CD14-positive monocyte (primary cell): ENCODE results near the gene PRDX5. TPM values are rescaled to one million over a fixed set of nuclear protein-coding genes. Genes with fewer than 3 reads are reported as not detected.
A peak's percentile ranks its signal among the peaks of the same experiment; 100 is the strongest.

Source experiments
- DNase-seq, 3 donors: peaks; one replicate each; pipeline ENCODE4 v3.0.0-alpha.2; 2011 to 2022
- H2AFZ ChIP-seq: 2 replicates; pipeline ENCODE4 v1.6.0; 2012; ENCODE audit warnings: mild to moderate bottlenecking, low read depth, low read length, inconsistent platforms; ENCODE audit not compliant: insufficient read depth, poor library complexity, severe bottlenecking
- H3K27ac ChIP-seq, 2 donors: 1 replicate in 1 of 2; 2 replicates in 1 of 2; pipeline ENCODE4 v1.5.1; 2012 to 2013; ENCODE audit warnings: low read length in 2 of 2, control low read depth in 1 of 2, inconsistent platforms in 1 of 2, low read depth in 1 of 2, mild to moderate bottlenecking in 1 of 2
- H3K27me3 ChIP-seq, 2 donors: one replicate each; pipeline versions ENCODE4 v1.6.0 to v1.6.1; 2011 to 2013; ENCODE audit warnings: low read length in 2 of 2; ENCODE audit not compliant: control insufficient read depth in 2 of 2, insufficient read depth in 2 of 2
- H3K36me3 ChIP-seq, 2 donors: replicated peaks in 1 of 2; 1 replicate in 1 of 2; 2 replicates in 1 of 2; pipeline versions ENCODE4 v1.5.1 to v1.6.1; 2012 to 2013; ENCODE audit warnings: low read length in 2 of 2, control low read depth in 1 of 2, inconsistent platforms in 1 of 2, mild to moderate bottlenecking in 1 of 2; ENCODE audit not compliant: insufficient read depth in 2 of 2, control insufficient read depth in 1 of 2
- H3K4me1 ChIP-seq, 2 donors: 1 replicate in 1 of 2; 2 replicates in 1 of 2; pipeline versions ENCODE4 v1.5.1 to v1.6.1; 2012 to 2013; ENCODE audit warnings: low read length in 2 of 2, control low read depth in 1 of 2, inconsistent platforms in 1 of 2, mild to moderate bottlenecking in 1 of 2, moderate library complexity in 1 of 2; ENCODE audit not compliant: insufficient read depth in 2 of 2, control insufficient read depth in 1 of 2
- H3K4me2 ChIP-seq: replicated peaks from 2 replicates; pipeline ENCODE3; 2012; ENCODE audit warnings: low read length, moderate library complexity, mild to moderate bottlenecking; ENCODE audit not compliant: poor library complexity, severe bottlenecking; ENCODE audit errors: extremely low read depth
- H3K4me3 ChIP-seq, 3 experiments: fragments of 200-600 bp in 1 of 3; sonication (generic) in 1 of 3; replicated peaks in 1 of 3; 1 replicate in 2 of 3; 2 replicates in 1 of 3; pipeline ENCODE4 v1.5.1; 2011 to 2013; ENCODE audit warnings: low read length in 3 of 3, mild to moderate bottlenecking in 3 of 3, control low read depth in 2 of 3, low read depth in 2 of 3, inconsistent platforms in 1 of 3, moderate library complexity in 1 of 3
- H3K79me2 ChIP-seq: 2 replicates; pipeline ENCODE4 v1.6.0; 2012; ENCODE audit warnings: mild to moderate bottlenecking, control low read depth, inconsistent platforms, low read length, moderate library complexity; ENCODE audit not compliant: insufficient read depth
- H3K9ac ChIP-seq: 2 replicates; pipeline ENCODE4 v1.6.0; 2017; ENCODE audit warnings: low read length, mild to moderate bottlenecking; ENCODE audit not compliant: insufficient read depth, poor library complexity, severe bottlenecking
- H3K9me3 ChIP-seq, 2 donors: replicated peaks in 1 of 2; 1 replicate in 1 of 2; 2 replicates in 1 of 2; pipeline versions ENCODE4 v1.5.1 to v1.6.1; 2012 to 2013; ENCODE audit warnings: low read length in 2 of 2, control low read depth in 1 of 2; ENCODE audit not compliant: control insufficient read depth in 1 of 2, insufficient read depth in 1 of 2
- H4K20me1 ChIP-seq: 2 replicates; pipeline ENCODE4 v1.6.0; 2012; ENCODE audit warnings: mild to moderate bottlenecking, low read length, control low read depth, moderate library complexity; ENCODE audit not compliant: insufficient read depth
- H3K27ac Mint-ChIP-seq, 7 donors: one replicate each; pipeline ENCODE4 v1.8.0; 2020; ENCODE audit warnings: mild to moderate bottlenecking in 7 of 7, mixed read lengths in 7 of 7, moderate library complexity in 6 of 7, inconsistent platforms in 2 of 7
- H3K27me3 Mint-ChIP-seq, 3 donors: one replicate each; pipeline ENCODE4 v1.8.0; 2021 to 2022; ENCODE audit warnings: low read depth in 3 of 3, mild to moderate bottlenecking in 3 of 3, mixed read lengths in 3 of 3, moderate library complexity in 3 of 3, inconsistent platforms in 1 of 3
- H3K36me3 Mint-ChIP-seq, 2 donors: one replicate each; pipeline ENCODE4 v1.8.0; 2020; ENCODE audit warnings: mixed read lengths in 2 of 2, inconsistent platforms in 1 of 2, mild to moderate bottlenecking in 1 of 2
- H3K4me1 Mint-ChIP-seq: one replicate; pipeline ENCODE4 v1.8.0; 2020; ENCODE audit warnings: mild to moderate bottlenecking, mixed read lengths
- H3K4me3 Mint-ChIP-seq, 2 donors: one replicate each; pipeline ENCODE4 v1.8.0; 2020; ENCODE audit warnings: mild to moderate bottlenecking in 2 of 2, mixed read lengths in 2 of 2, moderate library complexity in 1 of 2
- H3K9me3 Mint-ChIP-seq, 7 donors: one replicate each; pipeline ENCODE4 v1.8.0; 2020 to 2022; ENCODE audit warnings: mixed read lengths in 7 of 7, mild to moderate bottlenecking in 6 of 7, moderate library complexity in 6 of 7, inconsistent platforms in 2 of 7
- WGBS: methylation state at CpG from one replicate; pipeline ENCODE4 v1.1.5; 2013; ENCODE audit warnings: missing lambda C conversion rate; ENCODE audit not compliant: insufficient coverage; 5-methylcytosine and 5-hydroxymethylcytosine counted together
- intact Hi-C, 2 donors: fragments of 100-400 bp; cut with micrococcal nuclease; formaldehyde crosslinking; loops; one replicate each; pipeline versions ENCODE4 v1.15.0 to v1.15.1; 2023
- polyA plus RNA-seq, 3 donors: library from polyadenylated mRNA; depleted of rRNA in 1 of 3; unstranded in 2 of 3; stranded (reverse) in 1 of 3; fragments of 300-500 nt in 2 of 3; fragments of >200 nt in 1 of 3; fragmentation: Illumina TruSeq in 2 of 3; gene quantifications; 1 replicate in 2 of 3; 2 replicates in 1 of 3; pipeline ENCODE4 v1.2.3, GENCODE V29; 2012 to 2021
- TF ChIP-seq, protein P1 (sequence below): fragments of 200-600 bp; IDR thresholded peaks from one replicate; pipeline ENCODE4 v1.8.0; 2022; ENCODE audit warnings: antibody characterized with exemption, mild to moderate bottlenecking

Gene PRDX5
- polyA plus RNA-seq, 3 donors = 136 to 318 (median 286) TPM

DNA sequence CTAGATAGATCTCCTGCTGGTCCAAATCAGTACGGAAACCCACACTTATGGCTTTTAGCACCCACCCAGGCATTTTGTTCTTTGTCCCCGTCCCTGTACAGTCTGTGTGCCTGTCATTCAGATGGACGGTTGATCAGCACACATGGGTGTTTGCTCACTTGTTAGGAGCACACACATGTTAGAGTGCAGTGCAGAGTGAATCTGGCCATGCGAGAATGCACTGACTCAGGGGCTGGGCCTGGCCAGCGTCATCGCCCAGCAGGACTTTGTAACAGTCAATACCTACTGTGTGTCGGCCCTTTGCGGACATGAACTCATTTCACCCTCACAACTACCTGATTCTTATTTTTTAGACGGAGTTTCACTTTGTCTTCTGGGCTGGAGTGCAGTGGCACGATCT is 44.4 kb downstream of the PRDX5 start:
- TF ChIP-seq, protein P1, sequence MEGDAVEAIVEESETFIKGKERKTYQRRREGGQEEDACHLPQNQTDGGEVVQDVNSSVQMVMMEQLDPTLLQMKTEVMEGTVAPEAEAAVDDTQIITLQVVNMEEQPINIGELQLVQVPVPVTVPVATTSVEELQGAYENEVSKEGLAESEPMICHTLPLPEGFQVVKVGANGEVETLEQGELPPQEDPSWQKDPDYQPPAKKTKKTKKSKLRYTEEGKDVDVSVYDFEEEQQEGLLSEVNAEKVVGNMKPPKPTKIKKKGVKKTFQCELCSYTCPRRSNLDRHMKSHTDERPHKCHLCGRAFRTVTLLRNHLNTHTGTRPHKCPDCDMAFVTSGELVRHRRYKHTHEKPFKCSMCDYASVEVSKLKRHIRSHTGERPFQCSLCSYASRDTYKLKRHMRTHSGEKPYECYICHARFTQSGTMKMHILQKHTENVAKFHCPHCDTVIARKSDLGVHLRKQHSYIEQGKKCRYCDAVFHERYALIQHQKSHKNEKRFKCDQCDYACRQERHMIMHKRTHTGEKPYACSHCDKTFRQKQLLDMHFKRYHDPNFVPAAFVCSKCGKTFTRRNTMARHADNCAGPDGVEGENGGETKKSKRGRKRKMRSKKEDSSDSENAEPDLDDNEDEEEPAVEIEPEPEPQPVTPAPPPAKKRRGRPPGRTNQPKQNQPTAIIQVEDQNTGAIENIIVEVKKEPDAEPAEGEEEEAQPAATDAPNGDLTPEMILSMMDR = no peak
- H3K4me1 ChIP-seq = peaks cover 32 to 43% of the 10 kb centered on the region in 2 donors
- H3K79me2 ChIP-seq = peaks cover 70% of the 10 kb centered on the region
- Mint-ChIP-seq H3K4me3 (no peak overlapping the region), H3K27me3 (no peaks in the 10 kb centered on the region), H3K4me1 (peaks cover 39% of the 10 kb centered on the region), H3K27ac (peak overlapping the region in 2 of 7 donors; percentile 17 to 33), H3K36me3 (peaks cover 57 to 71% of the 10 kb centered on the region in 2 donors), H3K9me3 (no peaks in the 10 kb centered on the region)
- H3K4me2 ChIP-seq = no peak overlapping the region
- peaks cover 60 to 67% of the 10 kb centered on the region in 2 donors for H3K36me3 ChIP-seq
- intact Hi-C loops = no loop called here
- H3K27ac ChIP-seq = peak overlapping the region in 1 of 2 donors; percentile 80
- H3K9ac ChIP-seq = no peak overlapping the region
- no peaks in the 10 kb centered on the region for H3K27me3 ChIP-seq
- 100% methylated on average over 7 of the region's 10 CpGs for WGBS
- H3K4me3 ChIP-seq = no peak overlapping the region
- peaks cover 73% of the 10 kb centered on the region for H4K20me1 ChIP-seq
- no peak for DNase-seq
- no peak overlapping the region for H2AFZ ChIP-seq
- no peaks in the 10 kb centered on the region for H3K9me3 ChIP-seq

DNA sequence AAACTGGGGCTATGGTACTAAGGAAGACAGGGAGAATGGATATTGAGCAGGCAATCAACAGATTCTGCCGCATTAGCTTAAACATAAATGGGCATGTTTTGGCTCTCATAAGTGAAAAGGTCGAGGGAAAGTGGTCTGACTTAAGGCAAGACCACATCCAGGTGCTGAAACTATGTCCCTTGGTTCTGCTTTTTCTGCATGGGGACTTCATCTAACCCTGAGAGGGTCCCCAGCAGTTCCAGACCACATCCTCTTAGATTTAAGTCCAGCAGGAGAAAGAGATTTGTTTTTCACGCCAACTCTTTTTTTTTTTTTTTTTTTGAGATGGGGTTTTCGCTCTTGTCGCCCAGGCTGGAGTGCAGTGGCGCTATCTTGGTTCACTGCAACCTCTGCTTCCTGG is 46.5 kb downstream of the PRDX5 start:
- Mint-ChIP-seq H3K27ac (no peak overlapping the region), H3K27me3 (peaks cover 0 to 1% (median 0%) of the 10 kb centered on the region in 3 donors), H3K36me3 (peaks cover 70 to 87% of the 10 kb centered on the region in 2 donors), H3K4me1 (peaks cover 26% of the 10 kb centered on the region), H3K4me3 (no peak overlapping the region), H3K9me3 (peaks cover 0 to 2% (median 0%) of the 10 kb centered on the region in 7 donors)
- Histone ChIP-seq H3K36me3 (peaks cover 78 to 86% of the 10 kb centered on the region in 2 donors), H4K20me1 (peaks cover 78% of the 10 kb centered on the region), H3K4me3 (no peak overlapping the region), H3K27me3 (no peaks in the 10 kb centered on the region), H3K4me1 (peaks cover 17 to 23% of the 10 kb centered on the region in 2 donors), H3K4me2 (no peak overlapping the region), H3K9ac (no peak overlapping the region), H3K27ac (no peak overlapping the region), H3K79me2 (peaks cover 59% of the 10 kb centered on the region), H2AFZ (no peak overlapping the region), H3K9me3 (no peaks in the 10 kb centered on the region)
- intact Hi-C loops = no loop called here
- 100% methylated on average over 1 of the region's 6 CpGs for WGBS
- TF ChIP-seq, protein P1 = no peak
- DNase-seq = no peak
